ENCODE results near the gene OR1E1. TPM values are rescaled to one million over a fixed set of nuclear protein-coding genes. Genes with fewer than 3 reads are reported as not detected.

OR1E1 gene
- total RNA-seq, 1 experiment from 2014 or later, result not detected

GRCh38 chr17:3389791-3390190 lies 8.4 kb downstream of the OR1E1 start:
- Histone ChIP-seq H3K9me3 (ENCODE audit: control insufficient read depth, low read depth, low read length) (no peaks in the 10 kb centered on the region), H2BK5ac (ENCODE audit: insufficient read length, low read length) (no peak overlapping the region), H4K8ac (replicated peaks; ENCODE audit: insufficient read length, low read depth, low read length) (no peak overlapping the region), H2BK12ac (ENCODE audit: insufficient read length, low read depth, low read length) (no peak overlapping the region), H2BK15ac (ENCODE audit: low read depth, low read length) (no peak overlapping the region), H3T11ph (ENCODE audit: low read length) (no peak overlapping the region), H3K79me1 (ENCODE audit: insufficient read depth, low read depth, low read length, poor library complexity, severe bottlenecking) (no peaks in the 10 kb centered on the region), H3K9ac (ENCODE audit: extremely low read depth, insufficient read length, low read length) (no peak overlapping the region), H2BK20ac (ENCODE audit: low read depth, low read length, poor library complexity, severe bottlenecking) (no peak overlapping the region), H4K91ac (ENCODE audit: insufficient read length, low read depth, low read length) (no peak overlapping the region), H2AK5ac (ENCODE audit: insufficient read length, low read length) (no peak overlapping the region), H2AFZ (ENCODE audit: low read length) (no peak overlapping the region), H3K27me3 (ENCODE audit: insufficient read depth, low read length) (no peaks in the 10 kb centered on the region), H3K79me2 (ENCODE audit: insufficient read depth, low read length) (no peaks in the 10 kb centered on the region), H3K4ac (ENCODE audit: low read depth, low read length) (no peak overlapping the region), H3K4me1 (ENCODE audit: insufficient read depth, low read length) (no peaks in the 10 kb centered on the region), H3K14ac (ENCODE audit: insufficient read depth, low read length) (no peak overlapping the region), H4K5ac (ENCODE audit: insufficient read length, low read depth, low read length) (no peak overlapping the region), H3K4me2 (ENCODE audit: insufficient read depth, insufficient read length, low read length) (no peak overlapping the region), H3K23ac (ENCODE audit: insufficient read length, low read depth, low read length) (no peak overlapping the region), H2BK120ac (ENCODE audit: low read depth, low read length, poor library complexity, severe bottlenecking) (no peak overlapping the region), H3K23me2 (ENCODE audit: insufficient read length, low read depth, low read length, poor library complexity, severe bottlenecking) (no peaks in the 10 kb centered on the region), H3K18ac (ENCODE audit: insufficient read length, low read depth, low read length) (no peak overlapping the region), H3K27ac (ENCODE audit: insufficient read length, low read depth, low read length) (no peak overlapping the region), H3K56ac (ENCODE audit: insufficient read length, low read depth, low read length) (no peak overlapping the region), H4K20me1 (ENCODE audit: control insufficient read depth, insufficient read depth, insufficient read length) (no peaks in the 10 kb centered on the region)
- Mint-ChIP-seq H3K9me3 (peaks cover 50 to 82% of the 10 kb centered on the region in 2 experiments), H3K27ac (no peak overlapping the region), H3K36me3 (ENCODE audit: insufficient read depth in 1 of 3, low read depth in 3 of 3) (peaks cover 5 to 13% (median 12%) of the 10 kb centered on the region in 3 experiments; a peak in 3 of 7 replicates), H3K4me1 (no peaks in the 10 kb centered on the region), H3K27me3 (ENCODE audit: low read depth) (peaks cover 2% of the 10 kb centered on the region), H3K4me3 (no peak overlapping the region)
- TF ChIP-seq CTCF (conservative IDR thresholded peaks at IDR 0.05), result no peak
- DNase-seq, result no peak
- no CpG with 5 or more reads among the region's 4 CpGs for WGBS (ENCODE audit: extremely low coverage, insufficient read length, low lambda C conversion rate)
